GM12878 (cell line): ENCODE measurements around the gene CYP3A4. TPM values are rescaled to one million over a fixed set of nuclear protein-coding genes. Genes with fewer than 3 reads are reported as not detected.
"Not testable (repeated sequence)": the region's sequence is repeated elsewhere in the genome, so short reads cannot be mapped to it uniquely, and the experiment has no call there.

Experiments used
- ATAC-seq: fragments of 200-7000 bp; cut with Tn5 transposase; 3 replicates; pipeline ENCODE4 v1.9.1; 2020; ENCODE audit warnings: mild to moderate bottlenecking, moderate library complexity
- BruUV-seq: library from RNA; stranded (reverse); fragments of 400-500 nt; replicated peaks from 2 replicates; lab custom pipeline; 2021; lab: Mats Ljungman, UMichigan
- CTCF ChIA-PET: fragments of 300-600 bp; sonication (Branson Sonifier 250); formaldehyde crosslinking; extraction: SDS; loops from one replicate; lab custom pipeline; 2021; ENCODE audit warnings: inconsistent platforms; lab: Yijun Ruan, JAX
- POLR2A ChIA-PET: fragments of 350-600 bp; formaldehyde crosslinking; extraction: SDS; loops from one replicate; lab custom pipeline; 2021; ENCODE audit warnings: inconsistent platforms; lab: Charles Lee
- RAD21 ChIA-PET: fragments of 300-600 bp; sonication (Branson Sonifier 250); formaldehyde crosslinking; loops from one replicate; lab custom pipeline; 2023; ENCODE audit warnings: antibody characterized with exemption; ENCODE audit not compliant: unreplicated experiment; lab: Charles Lee
- SMC1A ChIA-PET: fragments of 300-600 bp; sonication (Branson Sonifier 250); formaldehyde crosslinking; loops from one replicate; lab custom pipeline; 2023; ENCODE audit not compliant: unreplicated experiment, uncharacterized antibody; lab: Charles Lee
- DNase-seq: peaks from one replicate; pipeline ENCODE4 v3.0.0-alpha.2; 2011; ENCODE audit warnings: low read depth, low spot score
- FAIRE-seq: peaks from 3 replicates; lab custom pipeline; 2011; peaks lifted over from hg19 to GRCh38; lab: Jason Lieb, UNC
- H2AFZ ChIP-seq: 2 replicates; pipeline ENCODE4 v1.6.0; 2011; ENCODE audit warnings: low read depth, low read length, control low read depth; ENCODE audit not compliant: control insufficient read depth
- H3K27ac ChIP-seq: 2 replicates; pipeline ENCODE4 v1.5.1; 2011; ENCODE audit warnings: control low read depth; ENCODE audit not compliant: control insufficient read depth, insufficient read depth
- H3K27me3 ChIP-seq, 2 experiments: replicated peaks in 1 of 2; 2 replicates each; pipeline versions ENCODE4 v1.6.0 to v1.6.1; 2011; ENCODE audit warnings: low read length in 1 of 2; ENCODE audit not compliant: control insufficient read depth in 2 of 2, insufficient read depth in 2 of 2
- H3K36me3 ChIP-seq, 2 experiments: 2 replicates each; pipeline ENCODE4 v1.5.1; 2011; ENCODE audit warnings: low read length in 1 of 2; ENCODE audit not compliant: control insufficient read depth in 2 of 2, insufficient read depth in 2 of 2
- H3K4me1 ChIP-seq: 2 replicates; pipeline ENCODE4 v1.6.1; 2011; ENCODE audit warnings: mild to moderate bottlenecking, low read length, moderate library complexity, mixed read lengths; ENCODE audit not compliant: control insufficient read depth, insufficient read depth
- H3K4me2 ChIP-seq: 2 replicates; pipeline ENCODE4 v1.6.0; 2011; ENCODE audit warnings: control low read depth; ENCODE audit not compliant: control insufficient read depth, insufficient read depth
- H3K4me3 ChIP-seq: fragments of 200-600 bp; sonication (generic); 2 replicates; pipeline ENCODE4 v1.5.1; 2016
- H3K79me2 ChIP-seq: 2 replicates; pipeline ENCODE4 v1.6.0; 2011; ENCODE audit warnings: low read length; ENCODE audit not compliant: control insufficient read depth, insufficient read depth
- H3K9ac ChIP-seq: 2 replicates; pipeline ENCODE4 v1.8.0; 2011; ENCODE audit warnings: low read length, control low read depth, mixed read lengths; ENCODE audit not compliant: control insufficient read depth, insufficient read depth
- H3K9me3 ChIP-seq: replicated peaks from 3 replicates; pipeline ENCODE4 v1.5.1; 2011; ENCODE audit warnings: mild to moderate bottlenecking, low read length; ENCODE audit not compliant: control insufficient read depth, insufficient read depth
- H4K20me1 ChIP-seq: 2 replicates; pipeline ENCODE4 v1.6.0; 2011; ENCODE audit not compliant: control insufficient read depth, insufficient read depth
- CHD2 ChIP-seq: IDR thresholded peaks from 2 replicates; pipeline ENCODE4 v1.6.1; 2011; ENCODE audit warnings: low read depth, low read length, improper control_type of control experiment, borderline replicate concordance
- FOS ChIP-seq: IDR thresholded peaks from 3 replicates; pipeline ENCODE4 v1.6.1; 2011; ENCODE audit warnings: borderline replicate concordance; ENCODE audit not compliant: insufficient read length; ENCODE audit errors: extremely low read depth
- GATAD2B ChIP-seq: fragments of 450-650 bp; conservative IDR thresholded peaks from 2 replicates; pipeline ENCODE4 v1.6.1; 2017; ENCODE audit warnings: low read depth, mild to moderate bottlenecking, moderate library complexity
- NKRF ChIP-seq: fragments of 450-650 bp; conservative IDR thresholded peaks from 2 replicates; pipeline ENCODE4 v1.6.1; 2017; ENCODE audit warnings: mild to moderate bottlenecking, moderate library complexity
- NR2F1 ChIP-seq: fragments of 450-650 bp; conservative IDR thresholded peaks from 2 replicates; pipeline ENCODE4 v1.6.1; 2017; ENCODE audit warnings: mild to moderate bottlenecking
- RB1 ChIP-seq: fragments of 450-650 bp; formaldehyde crosslinking; IDR thresholded peaks from 2 replicates; pipeline ENCODE4 v1.6.1; 2017; ENCODE audit warnings: mild to moderate bottlenecking, borderline replicate concordance
- RBBP5 ChIP-seq: fragments of 200-600 bp; sonication (generic); conservative IDR thresholded peaks from 2 replicates; pipeline ENCODE4 v1.6.1; 2016
- SREBF1 ChIP-seq: IDR thresholded peaks from 2 replicates; pipeline ENCODE4 v1.6.1; 2012; ENCODE audit warnings: mild to moderate bottlenecking, low read length
- ZNF622 ChIP-seq: fragments of 450-650 bp; IDR thresholded peaks from 2 replicates; pipeline ENCODE4 v1.6.1; 2017; ENCODE audit warnings: mild to moderate bottlenecking, inconsistent platforms
- WGBS: methylation state at CpG from one replicate; pipeline ENCODE4 v1.1.6; 2016; ENCODE audit warnings: low lambda C conversion rate; ENCODE audit not compliant: insufficient replicate concordance, insufficient coverage; ENCODE audit errors: missing lambda C conversion rate; 5-methylcytosine and 5-hydroxymethylcytosine counted together
- in situ Hi-C: fragments of 300-500 bp; cut with MboI; formaldehyde crosslinking; loops from 9 replicates; pipeline ENCODE4 v1.14.3; 2018; ENCODE audit warnings: mixed read lengths
- intact Hi-C: fragments of 100-400 bp; cut with micrococcal nuclease; formaldehyde crosslinking; loops from one replicate; pipeline ENCODE4 v1.14.2; 2022; ENCODE audit not compliant: unreplicated experiment
- polyA plus RNA-seq, 11 experiments: library from polyadenylated mRNA; depleted of rRNA in 4 of 11; unstranded in 6 of 11; stranded (reverse) in 5 of 11; fragments of >200 nt; fragmentation: Nextera tagmentation in 4 of 11; fragmentation: Illumina TruSeq in 1 of 11; extraction: Ambion mirVana in 4 of 11; extraction: Trizol in 1 of 11; gene quantifications; 1 replicate in 1 of 11; 2 replicates in 10 of 11; pipeline versions ENCODE4 v1.2.1 to v1.2.3, GENCODE V29; 2011 to 2016; ENCODE audit warnings: inconsistent platforms in 2 of 11, missing spikeins in 2 of 11, low read depth in 1 of 11
- total RNA-seq, 4 experiments: library from RNA; depleted of rRNA in 3 of 4; stranded (reverse); fragments of >200 nt in 3 of 4; fragmentation: Illumina TruSeq in 1 of 4; extraction: Trizol in 1 of 4; gene quantifications; 2 replicates each; pipeline versions ENCODE4 v1.2.1 to v1.2.3, GENCODE V29; 2013 to 2021
- TF ChIP-seq, protein P1 (sequence below): fragments of 450-650 bp; IDR thresholded peaks from 2 replicates; pipeline ENCODE4 v1.6.1; 2017; ENCODE audit warnings: mild to moderate bottlenecking, moderate library complexity

The CYP3A4 gene
- total and polyA plus RNA-seq, 10 of the 15 experiments (the other 5 are each of a cell fraction or from before 2014, with no cell fraction given): 0.02 to 0.21 (median 0.04) TPM; not detected in 7

GRCh38 chr7:99748846-99749579 is 35.0 kb downstream of the CYP3A4 start (continued):
- TF ChIP-seq RBBP5 (no peak), FOS (no peak), RB1 (no peak), CHD2 (no peak), NKRF (no peak), ZNF622 (no peak), NR2F1 (no peak), SREBF1 (no peak), GATAD2B (no peak)
- TF ChIP-seq, protein P1, sequence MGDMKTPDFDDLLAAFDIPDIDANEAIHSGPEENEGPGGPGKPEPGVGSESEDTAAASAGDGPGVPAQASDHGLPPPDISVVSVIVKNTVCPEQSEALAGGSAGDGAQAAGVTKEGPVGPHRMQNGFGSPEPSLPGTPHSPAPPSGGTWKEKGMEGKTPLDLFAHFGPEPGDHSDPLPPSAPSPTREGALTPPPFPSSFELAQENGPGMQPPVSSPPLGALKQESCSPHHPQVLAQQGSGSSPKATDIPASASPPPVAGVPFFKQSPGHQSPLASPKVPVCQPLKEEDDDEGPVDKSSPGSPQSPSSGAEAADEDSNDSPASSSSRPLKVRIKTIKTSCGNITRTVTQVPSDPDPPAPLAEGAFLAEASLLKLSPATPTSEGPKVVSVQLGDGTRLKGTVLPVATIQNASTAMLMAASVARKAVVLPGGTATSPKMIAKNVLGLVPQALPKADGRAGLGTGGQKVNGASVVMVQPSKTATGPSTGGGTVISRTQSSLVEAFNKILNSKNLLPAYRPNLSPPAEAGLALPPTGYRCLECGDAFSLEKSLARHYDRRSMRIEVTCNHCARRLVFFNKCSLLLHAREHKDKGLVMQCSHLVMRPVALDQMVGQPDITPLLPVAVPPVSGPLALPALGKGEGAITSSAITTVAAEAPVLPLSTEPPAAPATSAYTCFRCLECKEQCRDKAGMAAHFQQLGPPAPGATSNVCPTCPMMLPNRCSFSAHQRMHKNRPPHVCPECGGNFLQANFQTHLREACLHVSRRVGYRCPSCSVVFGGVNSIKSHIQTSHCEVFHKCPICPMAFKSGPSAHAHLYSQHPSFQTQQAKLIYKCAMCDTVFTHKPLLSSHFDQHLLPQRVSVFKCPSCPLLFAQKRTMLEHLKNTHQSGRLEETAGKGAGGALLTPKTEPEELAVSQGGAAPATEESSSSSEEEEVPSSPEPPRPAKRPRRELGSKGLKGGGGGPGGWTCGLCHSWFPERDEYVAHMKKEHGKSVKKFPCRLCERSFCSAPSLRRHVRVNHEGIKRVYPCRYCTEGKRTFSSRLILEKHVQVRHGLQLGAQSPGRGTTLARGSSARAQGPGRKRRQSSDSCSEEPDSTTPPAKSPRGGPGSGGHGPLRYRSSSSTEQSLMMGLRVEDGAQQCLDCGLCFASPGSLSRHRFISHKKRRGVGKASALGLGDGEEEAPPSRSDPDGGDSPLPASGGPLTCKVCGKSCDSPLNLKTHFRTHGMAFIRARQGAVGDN: no peak

DNA sequence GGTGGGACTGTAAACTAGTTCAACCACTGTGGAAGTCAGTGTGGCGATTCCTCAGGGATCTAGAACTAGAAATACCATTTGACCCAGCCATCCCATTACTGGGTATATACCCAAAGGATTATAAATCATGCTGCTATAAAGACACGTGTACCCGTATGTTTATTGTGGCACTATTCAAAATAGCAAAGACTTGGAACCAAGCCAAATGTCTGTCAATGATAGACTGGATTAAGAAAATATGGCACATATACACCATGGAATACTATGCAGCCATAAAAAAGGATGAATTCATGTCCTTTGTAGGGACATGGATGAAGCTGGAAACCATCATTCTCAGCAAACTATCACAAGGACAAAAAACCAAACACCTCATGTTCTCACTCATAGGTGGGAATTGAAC is 37.1 kb downstream of the CYP3A4 start:
- H3K27ac ChIP-seq, H3K79me2 ChIP-seq, H4K20me1 ChIP-seq, ATAC-seq, SMC1A ChIA-PET, POLR2A ChIA-PET, DNase-seq, H3K9ac ChIP-seq, H3K36me3 ChIP-seq, H3K9me3 ChIP-seq, CTCF ChIA-PET, intact Hi-C loops, RAD21 ChIA-PET, FAIRE-seq, H3K4me3 ChIP-seq, in situ Hi-C loops, H3K4me1 ChIP-seq, BruUV-seq, H3K27me3 ChIP-seq, H2AFZ ChIP-seq, H3K4me2 ChIP-seq: not testable (repeated sequence)
- 97% methylated on average over 2 of the region's 3 CpGs for WGBS

DNA sequence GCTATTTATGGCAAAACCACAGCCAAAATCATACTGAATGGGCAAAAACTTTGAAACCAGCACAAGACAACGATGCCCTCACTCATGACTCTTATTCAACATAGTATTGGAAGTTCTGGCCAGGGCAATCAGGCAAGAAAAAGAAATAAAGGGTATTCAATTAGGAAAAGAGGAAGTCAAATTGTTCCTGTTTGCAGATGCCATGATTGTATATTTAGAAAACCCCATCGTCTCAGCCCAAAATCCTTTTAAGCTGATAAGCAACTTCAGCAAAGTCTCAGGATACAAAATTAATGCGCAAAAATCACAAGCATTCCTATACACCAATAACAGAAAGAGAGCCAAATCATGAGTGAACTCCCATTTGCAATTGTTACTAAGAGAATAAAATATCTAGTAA is 38.6 kb downstream of the CYP3A4 start:
- ATAC-seq, BruUV-seq, H3K36me3 ChIP-seq, H3K4me3 ChIP-seq, POLR2A ChIA-PET, H3K9me3 ChIP-seq, H2AFZ ChIP-seq, in situ Hi-C loops, CTCF ChIA-PET, H3K27ac ChIP-seq, H3K4me2 ChIP-seq, H3K9ac ChIP-seq, RAD21 ChIA-PET, DNase-seq, H4K20me1 ChIP-seq, SMC1A ChIA-PET, H3K27me3 ChIP-seq, H3K4me1 ChIP-seq, intact Hi-C loops, H3K79me2 ChIP-seq, FAIRE-seq: not testable (repeated sequence)
- WGBS: 33% methylated on average over 3 of the region's 3 CpGs
